Measurements from ENCODE around the gene PRSS56.

DNA sequence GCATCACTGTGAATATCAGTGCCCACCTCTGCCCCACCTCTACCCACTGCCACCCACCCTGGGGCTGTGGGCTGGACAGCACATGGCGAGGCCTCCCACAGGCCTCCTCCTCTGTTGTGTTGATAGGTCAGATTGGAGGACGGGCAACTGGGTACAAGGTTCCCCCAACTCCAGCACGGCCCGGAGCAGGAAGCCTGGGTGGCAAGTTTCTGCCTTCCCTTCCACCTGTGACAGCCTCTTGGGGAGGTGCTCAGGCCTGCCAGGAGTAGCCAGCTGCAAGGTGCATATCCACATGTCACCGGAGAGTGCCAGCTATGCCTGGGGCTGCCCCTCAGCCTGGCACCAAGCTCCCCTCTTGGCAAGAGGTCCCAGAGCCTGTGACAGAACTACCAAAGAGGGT, 25.6 kb upstream of the PRSS56 start:
- TF ChIP-seq PPARG (CRISPR knock-in tag; conservative IDR thresholded peaks at IDR 0.05) (no peak), GABPA (IDR thresholded peaks at IDR 0.05; ENCODE audit: low read depth, low read length) (no peak), GABPA (CRISPR knock-in tag; IDR thresholded peaks at IDR 0.05; ENCODE audit: low read depth) (no peak), CC2D1A (CRISPR knock-in tag; IDR thresholded peaks at IDR 0.05) (no peak), ATF1 (CRISPR knock-in tag; IDR thresholded peaks at IDR 0.05) (no peak), ZFP37 (CRISPR knock-in tag; IDR thresholded peaks at IDR 0.05; ENCODE audit: borderline replicate concordance) (no peak), ZNF121 (CRISPR knock-in tag; IDR thresholded peaks at IDR 0.05) (no peak), EP300 (IDR thresholded peaks at IDR 0.05; ENCODE audit: low read depth in 2 of 2, low read length in 2 of 2) (no peak), EP300 (CRISPR knock-in tag; IDR thresholded peaks at IDR 0.05; ENCODE audit: borderline replicate concordance) (no peak), RAD21 (CRISPR knock-in tag; IDR thresholded peaks at IDR 0.05) (no peak), POLR2A (IDR thresholded peaks at IDR 0.05; ENCODE audit: insufficient read depth in 1 of 2, low read depth in 2 of 2, low read length in 2 of 2) (no peak)

Data from HepG2 (cell line).